Measurements from ENCODE around the gene ARHGEF11. TPM values are rescaled to one million over a fixed set of nuclear protein-coding genes. Genes with fewer than 3 reads are reported as not detected.

The ARHGEF11 gene, protein sequence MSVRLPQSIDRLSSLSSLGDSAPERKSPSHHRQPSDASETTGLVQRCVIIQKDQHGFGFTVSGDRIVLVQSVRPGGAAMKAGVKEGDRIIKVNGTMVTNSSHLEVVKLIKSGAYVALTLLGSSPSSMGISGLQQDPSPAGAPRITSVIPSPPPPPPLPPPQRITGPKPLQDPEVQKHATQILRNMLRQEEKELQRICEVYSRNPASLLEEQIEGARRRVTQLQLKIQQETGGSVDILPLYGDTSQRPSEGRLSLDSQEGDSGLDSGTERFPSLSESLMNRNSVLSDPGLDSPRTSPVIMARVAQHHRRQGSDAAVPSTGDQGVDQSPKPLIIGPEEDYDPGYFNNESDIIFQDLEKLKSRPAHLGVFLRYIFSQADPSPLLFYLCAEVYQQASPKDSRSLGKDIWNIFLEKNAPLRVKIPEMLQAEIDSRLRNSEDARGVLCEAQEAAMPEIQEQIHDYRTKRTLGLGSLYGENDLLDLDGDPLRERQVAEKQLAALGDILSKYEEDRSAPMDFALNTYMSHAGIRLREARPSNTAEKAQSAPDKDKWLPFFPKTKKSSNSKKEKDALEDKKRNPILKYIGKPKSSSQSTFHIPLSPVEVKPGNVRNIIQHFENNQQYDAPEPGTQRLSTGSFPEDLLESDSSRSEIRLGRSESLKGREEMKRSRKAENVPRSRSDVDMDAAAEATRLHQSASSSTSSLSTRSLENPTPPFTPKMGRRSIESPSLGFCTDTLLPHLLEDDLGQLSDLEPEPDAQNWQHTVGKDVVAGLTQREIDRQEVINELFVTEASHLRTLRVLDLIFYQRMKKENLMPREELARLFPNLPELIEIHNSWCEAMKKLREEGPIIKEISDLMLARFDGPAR (N-terminal part only)
- 1 to 10 TPM; 1.4 to 1.8 (median 1.7) TPM for total RNA-seq

DNA sequence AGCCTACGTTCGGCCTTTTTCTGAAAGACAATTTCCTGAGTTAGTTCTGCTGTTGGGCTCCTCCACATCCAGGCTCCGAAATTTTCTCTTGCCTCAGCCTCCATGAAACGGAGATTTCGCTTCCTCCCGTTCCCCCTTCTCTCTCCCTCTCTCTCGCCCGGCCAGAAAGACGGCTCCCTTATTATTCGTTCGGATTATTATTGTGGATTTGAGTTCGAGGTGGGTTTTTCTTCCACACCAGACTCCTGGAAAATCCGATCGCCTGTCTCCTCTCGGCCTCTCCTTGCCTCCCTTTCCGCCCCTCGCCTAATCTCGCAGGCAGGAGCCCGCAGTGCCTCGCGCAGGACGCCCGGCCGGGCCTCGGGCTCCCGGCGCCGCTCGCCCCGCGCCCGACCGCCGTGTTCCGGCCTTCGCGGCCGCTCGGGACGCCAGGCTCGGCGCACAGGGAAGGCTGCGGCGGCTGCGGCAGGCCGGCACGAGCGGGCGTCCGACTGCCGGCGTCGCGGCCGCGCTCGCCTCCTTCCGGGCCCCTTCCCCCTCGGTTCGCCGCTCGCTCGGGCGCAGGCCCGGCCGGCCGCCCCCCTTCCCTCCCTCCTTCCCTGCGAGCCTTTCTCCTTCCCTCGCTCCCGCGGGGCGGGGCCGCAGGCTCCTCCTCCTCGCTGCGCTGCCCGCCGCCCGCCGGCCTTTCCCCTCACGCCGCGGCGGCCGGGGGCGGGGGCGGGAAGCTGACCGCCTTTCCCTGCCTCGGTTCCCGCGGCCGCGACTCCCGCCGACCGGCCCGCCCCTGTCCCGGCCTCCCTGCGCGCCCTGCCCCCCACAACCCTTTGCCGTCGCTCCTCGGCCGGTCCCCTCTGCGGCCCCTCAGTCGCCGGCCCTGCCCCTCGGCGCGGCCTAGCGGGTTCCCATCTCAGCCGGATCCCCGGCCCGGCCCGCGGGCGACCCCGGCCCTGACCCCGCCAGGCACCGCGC lies at the start of gene ARHGEF11:
ARHGEF11 (minus strand) TSS at position 493 of the 969 bp plus-strand sequence. CDS start 1,412 bp downstream, outside the sequence.
- ATAC-seq (peak; percentile 62 to 75), DNase-seq (no peak)
- Mint-ChIP-seq H3K4me1 (ENCODE audit: low read depth) (peaks cover 8% of the 10 kb centered on the region), H3K27me3 (ENCODE audit: low read depth) (peaks cover 75% of the 10 kb centered on the region), H3K4me3 (peak within 1 kb of the TSS; percentile 90), H3K9me3 (no peaks in the 10 kb centered on the region), H3K36me3 (ENCODE audit: insufficient read depth) (no peaks in the 10 kb centered on the region)

DNA sequence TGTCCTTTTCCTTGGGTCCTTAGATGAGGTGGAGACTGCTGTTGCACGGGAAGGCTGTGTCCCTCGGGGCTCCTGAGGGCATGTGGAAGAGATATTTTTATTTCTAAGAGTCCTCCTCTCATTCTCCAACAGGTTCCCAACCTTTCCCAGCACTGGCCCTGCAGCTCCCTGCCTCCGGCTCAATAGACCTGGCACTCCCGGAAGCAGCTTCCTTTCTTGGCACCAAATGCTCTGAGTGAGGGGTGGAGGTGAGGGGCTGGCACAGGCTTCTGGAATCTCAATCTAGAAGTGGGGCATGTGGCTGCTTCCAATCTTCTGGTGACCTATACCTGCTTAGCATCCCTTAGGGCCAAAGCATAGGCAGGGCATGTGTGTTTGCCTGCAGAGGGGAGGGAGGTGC lies 49.5 kb upstream of the ARHGEF11 start:
- H3K36me3 Mint-ChIP-seq (ENCODE audit: insufficient read depth): no peaks in the 10 kb centered on the region
- H3K9me3 Mint-ChIP-seq: no peaks in the 10 kb centered on the region
- no peak for DNase-seq
- peaks cover 3% of the 10 kb centered on the region for H3K27me3 Mint-ChIP-seq (ENCODE audit: low read depth)
- H3K4me3 Mint-ChIP-seq: no peak overlapping the region
- H3K4me1 Mint-ChIP-seq (ENCODE audit: low read depth): peaks cover 4% of the 10 kb centered on the region
- no peak for ATAC-seq

GRCh38 chr1:157092831-157093230 lies 47.3 kb upstream of the ARHGEF11 start:
- no peak for ATAC-seq

DNA sequence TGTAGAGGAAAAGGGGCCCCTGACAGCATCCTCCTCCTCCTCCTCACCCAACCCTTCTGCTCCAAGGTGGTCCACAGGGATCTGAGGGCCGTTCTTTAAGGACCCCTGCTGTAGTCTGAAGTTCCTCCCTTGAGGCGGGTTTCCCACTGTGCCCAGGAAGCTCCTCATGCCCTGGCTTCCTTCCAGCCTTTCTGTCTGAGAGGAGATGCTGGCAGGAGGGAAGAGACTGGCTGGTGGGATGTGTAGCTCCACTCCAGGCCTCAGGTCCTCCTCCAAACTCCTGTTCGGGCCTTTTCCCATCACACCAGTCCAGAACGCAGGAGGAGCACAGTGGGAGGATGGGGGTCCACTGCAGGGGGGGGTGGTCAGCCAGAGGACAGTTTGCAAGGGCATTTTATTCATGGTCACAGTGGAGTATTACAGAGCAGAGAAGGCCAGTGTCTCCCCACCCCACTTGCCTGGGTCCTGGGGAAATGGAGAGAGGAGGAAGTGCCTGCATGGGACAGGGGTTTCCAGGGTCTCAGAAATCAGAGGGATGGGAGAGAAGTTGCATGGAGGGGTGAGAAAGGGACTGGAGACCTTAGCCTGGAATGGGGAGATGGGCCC lies 46.2 kb upstream of the ARHGEF11 start:
- H3K4me3 Mint-ChIP-seq: no peak overlapping the region
- H3K9me3 Mint-ChIP-seq: no peaks in the 10 kb centered on the region
- H3K4me1 Mint-ChIP-seq (ENCODE audit: low read depth): peaks cover 5% of the 10 kb centered on the region
- no peaks in the 10 kb centered on the region for H3K36me3 Mint-ChIP-seq (ENCODE audit: insufficient read depth)
- DNase-seq: no peak
- ATAC-seq: no peak
- peaks cover 6% of the 10 kb centered on the region for H3K27me3 Mint-ChIP-seq (ENCODE audit: low read depth)

More at GRCh38 chr1:157092831-157093230, 47.3 kb upstream of the ARHGEF11 start:
- DNase-seq: no peak
- H3K9me3 Mint-ChIP-seq: no peaks in the 10 kb centered on the region
- H3K4me1 Mint-ChIP-seq (ENCODE audit: low read depth): peaks cover 5% of the 10 kb centered on the region
- H3K4me3 Mint-ChIP-seq: no peak overlapping the region
- peaks cover 6% of the 10 kb centered on the region for H3K27me3 Mint-ChIP-seq (ENCODE audit: low read depth)
- no peaks in the 10 kb centered on the region for H3K36me3 Mint-ChIP-seq (ENCODE audit: insufficient read depth)

DNA sequence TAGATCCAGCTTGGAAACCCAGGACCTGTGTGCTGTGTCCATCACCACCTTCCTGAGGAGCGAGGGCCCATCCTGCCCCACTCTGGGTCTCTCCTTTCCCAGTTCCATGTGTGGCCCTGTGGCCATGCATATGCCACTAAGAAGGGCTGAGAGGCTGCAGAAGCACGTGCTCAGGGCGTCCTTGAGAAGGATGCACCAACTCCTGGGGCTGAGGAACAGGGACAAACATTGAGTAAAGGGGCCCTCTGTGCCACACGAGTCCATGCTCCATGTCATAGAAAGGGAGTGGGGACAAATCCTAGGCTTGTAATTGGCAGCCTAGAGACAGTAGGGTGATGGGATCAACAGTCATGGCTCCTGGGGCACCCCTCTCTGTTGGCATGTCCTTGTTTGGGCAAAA lies 45.6 kb upstream of the ARHGEF11 start:
- ATAC-seq: no peak
- Mint-ChIP-seq H3K4me3 (no peak overlapping the region), H3K27me3 (ENCODE audit: low read depth) (peaks cover 6% of the 10 kb centered on the region), H3K9me3 (no peaks in the 10 kb centered on the region), H3K36me3 (ENCODE audit: insufficient read depth) (no peaks in the 10 kb centered on the region), H3K4me1 (ENCODE audit: low read depth) (peaks cover 5% of the 10 kb centered on the region)
- DNase-seq: no peak

DNA sequence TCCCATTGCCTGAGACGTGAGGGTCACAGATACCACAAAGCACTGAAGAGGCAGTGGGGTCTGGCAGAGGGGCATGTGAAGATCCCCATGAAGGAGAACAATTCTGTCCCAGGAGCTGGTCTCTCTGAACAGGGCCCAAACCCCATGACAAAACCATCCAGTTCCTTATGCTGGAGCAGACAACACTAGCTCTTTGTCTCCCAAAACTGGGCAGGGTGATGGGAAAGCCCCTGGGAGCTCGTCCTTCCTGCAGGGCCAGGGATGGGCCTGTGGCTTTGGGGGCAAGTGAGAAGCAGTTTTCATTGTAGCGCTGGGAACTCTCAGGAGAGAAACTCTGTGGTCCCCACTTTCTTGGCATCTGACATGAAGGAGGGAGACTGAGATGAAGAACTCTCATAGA lies 45.2 kb upstream of the ARHGEF11 start:
- peaks cover 5% of the 10 kb centered on the region for H3K4me1 Mint-ChIP-seq (ENCODE audit: low read depth)
- H3K4me3 Mint-ChIP-seq: no peak overlapping the region
- DNase-seq: no peak
- peaks cover 6% of the 10 kb centered on the region for H3K27me3 Mint-ChIP-seq (ENCODE audit: low read depth)
- H3K9me3 Mint-ChIP-seq: no peaks in the 10 kb centered on the region
- H3K36me3 Mint-ChIP-seq (ENCODE audit: insufficient read depth): no peaks in the 10 kb centered on the region
- ATAC-seq: no peak

GRCh38 chr1:157090196-157090647 lies 44.7 kb upstream of the ARHGEF11 start:
- H3K4me3 Mint-ChIP-seq: no peak overlapping the region
- DNase-seq (peak; percentile 90), ATAC-seq (peak; percentile 82 to 86)
- H3K9me3 Mint-ChIP-seq: no peaks in the 10 kb centered on the region
- H3K36me3 Mint-ChIP-seq (ENCODE audit: insufficient read depth): no peaks in the 10 kb centered on the region
- peaks cover 6% of the 10 kb centered on the region for H3K27me3 Mint-ChIP-seq (ENCODE audit: low read depth)
- peaks cover 5% of the 10 kb centered on the region for H3K4me1 Mint-ChIP-seq (ENCODE audit: low read depth)

DNA sequence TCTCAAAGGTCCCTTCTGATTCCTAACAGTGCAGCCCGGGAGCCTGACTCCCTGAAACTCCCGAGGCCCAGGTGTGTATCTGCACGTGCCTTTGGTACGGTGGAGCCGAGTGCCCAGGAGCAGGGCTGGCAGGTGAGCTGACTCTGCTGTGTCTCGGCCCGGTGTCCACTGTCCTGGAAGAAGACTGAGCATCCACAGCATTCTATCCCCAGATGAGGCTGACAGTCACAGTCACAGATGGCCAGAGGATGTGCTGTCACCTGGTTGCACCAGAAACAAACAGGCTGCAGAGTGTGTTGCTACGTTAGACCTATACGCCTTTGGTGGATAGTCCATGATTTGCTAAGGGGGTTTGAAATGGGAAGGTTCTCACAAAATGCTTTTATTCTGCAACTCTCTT lies 44.2 kb upstream of the ARHGEF11 start:
- Mint-ChIP-seq H3K27me3 (ENCODE audit: low read depth) (peaks cover 6% of the 10 kb centered on the region), H3K4me1 (ENCODE audit: low read depth) (peaks cover 5% of the 10 kb centered on the region), H3K4me3 (no peak overlapping the region), H3K9me3 (no peaks in the 10 kb centered on the region), H3K36me3 (ENCODE audit: insufficient read depth) (no peaks in the 10 kb centered on the region)
- DNase-seq (no peak), ATAC-seq (peak in 1 of 2 donors; percentile 18)

- no peak for DNase-seq
- Mint-ChIP-seq H3K4me1 (ENCODE audit: low read depth) (peaks cover 5% of the 10 kb centered on the region), H3K4me3 (no peak overlapping the region), H3K9me3 (no peaks in the 10 kb centered on the region), H3K36me3 (ENCODE audit: insufficient read depth) (no peaks in the 10 kb centered on the region), H3K27me3 (ENCODE audit: low read depth) (peaks cover 6% of the 10 kb centered on the region)
- no peak for ATAC-seq
These were observed 43.1 kb upstream of the ARHGEF11 start for GRCh38 chr1:157088607-157089006.

- peaks cover 6% of the 10 kb centered on the region for H3K27me3 Mint-ChIP-seq (ENCODE audit: low read depth)
- no peak overlapping the region for H3K4me3 Mint-ChIP-seq
- peaks cover 5% of the 10 kb centered on the region for H3K4me1 Mint-ChIP-seq (ENCODE audit: low read depth)
- H3K36me3 Mint-ChIP-seq (ENCODE audit: insufficient read depth): no peaks in the 10 kb centered on the region
- no peak for ATAC-seq
- no peaks in the 10 kb centered on the region for H3K9me3 Mint-ChIP-seq
- no peak for DNase-seq
These were observed 41.5 kb upstream of the ARHGEF11 start for GRCh38 chr1:157087030-157087429.

DNA sequence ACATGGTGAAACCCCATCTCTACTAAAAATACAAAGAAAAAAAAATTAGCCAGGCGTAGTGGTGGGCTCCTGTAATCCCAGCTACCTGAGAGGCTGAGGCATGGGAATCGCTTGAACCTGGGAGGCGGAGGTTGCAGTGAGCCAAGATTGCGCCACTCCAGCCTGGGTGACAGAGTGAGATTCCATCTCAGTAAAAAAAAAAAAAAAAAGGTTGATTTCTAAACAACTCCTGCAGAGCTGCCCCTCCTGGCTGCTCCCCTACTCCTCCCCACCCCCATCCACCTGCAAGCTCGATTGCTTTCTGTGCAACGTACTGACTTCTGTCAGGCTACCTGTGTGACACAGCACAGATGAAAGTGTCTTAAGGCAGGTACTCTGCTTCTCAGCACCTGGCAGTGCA lies 40.8 kb upstream of the ARHGEF11 start:
- Mint-ChIP-seq H3K27me3 (ENCODE audit: low read depth) (peaks cover 6% of the 10 kb centered on the region), H3K36me3 (ENCODE audit: insufficient read depth) (no peaks in the 10 kb centered on the region), H3K4me3 (no peak overlapping the region), H3K4me1 (ENCODE audit: low read depth) (peaks cover 5% of the 10 kb centered on the region), H3K9me3 (no peaks in the 10 kb centered on the region)
- DNase-seq: no peak
- no peak for ATAC-seq

DNA sequence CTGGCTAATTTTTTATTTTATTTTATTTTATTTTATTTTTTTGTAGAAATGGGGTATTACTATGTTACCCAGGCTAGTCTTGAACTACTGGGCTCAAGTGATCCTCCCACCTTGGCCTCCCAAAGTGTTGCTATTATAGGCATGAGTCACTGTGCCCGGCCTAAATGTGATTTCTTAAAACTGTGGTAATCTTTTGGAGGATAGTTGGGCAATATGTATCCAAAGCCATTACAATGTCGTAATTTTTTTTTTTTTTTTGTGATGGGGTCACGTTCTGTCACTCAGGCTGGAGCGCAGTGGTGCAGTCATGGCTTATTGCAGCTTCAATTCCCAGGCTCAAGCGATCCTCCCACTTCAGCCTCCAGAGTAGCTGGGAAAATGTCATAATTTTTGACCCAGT lies 39.9 kb upstream of the ARHGEF11 start:
- Mint-ChIP-seq H3K4me1 (ENCODE audit: low read depth) (peaks cover 5% of the 10 kb centered on the region), H3K36me3 (ENCODE audit: insufficient read depth) (no peaks in the 10 kb centered on the region), H3K4me3 (no peak overlapping the region), H3K9me3 (no peaks in the 10 kb centered on the region), H3K27me3 (ENCODE audit: low read depth) (peaks cover 5% of the 10 kb centered on the region)
- DNase-seq (no peak), ATAC-seq (no peak)

DNA sequence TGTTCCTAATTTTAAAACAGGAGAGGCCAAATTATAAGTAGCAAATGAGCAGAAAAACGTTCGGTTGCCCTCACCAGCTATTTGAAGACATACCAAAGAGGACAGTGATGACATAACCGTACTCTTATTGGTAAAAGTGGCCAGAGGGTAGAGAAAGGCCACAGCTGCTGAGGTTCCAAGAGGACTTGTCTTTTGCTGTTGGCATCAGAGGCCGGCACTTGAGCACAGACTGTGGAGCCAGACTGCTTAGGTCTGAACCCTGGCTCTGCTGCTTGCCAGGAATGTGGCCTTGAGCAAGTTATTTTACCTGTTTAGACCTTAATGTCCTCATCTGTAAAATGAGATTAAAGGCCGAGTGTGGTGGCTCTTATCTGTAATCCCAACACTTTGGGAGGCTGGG lies 39.2 kb upstream of the ARHGEF11 start:
- H3K4me1 Mint-ChIP-seq (ENCODE audit: low read depth): no peaks in the 10 kb centered on the region
- ATAC-seq: no peak

More for the DNA sequence above, 39.2 kb upstream of the ARHGEF11 start:
- no peak for DNase-seq
- Mint-ChIP-seq H3K4me3 (no peak overlapping the region), H3K9me3 (no peaks in the 10 kb centered on the region), H3K36me3 (ENCODE audit: insufficient read depth) (no peaks in the 10 kb centered on the region), H3K27me3 (ENCODE audit: low read depth) (peaks cover 3% of the 10 kb centered on the region)
